Measurements from ENCODE around the gene MICAL3. TPM values are rescaled to one million over a fixed set of nuclear protein-coding genes. Genes with fewer than 3 reads are reported as not detected.

MICAL3 gene
- polyA plus RNA-seq, 1 donor: 36.1 TPM

- H3K36me3 ChIP-seq (ENCODE audit: control insufficient read depth, insufficient read depth, low read length): peaks cover 52% of the 10 kb centered on the region
- no peak overlapping the region for H3K27ac ChIP-seq (ENCODE audit: low read length)
Measured at GRCh38 chr22:17862646-17863181, 161.6 kb downstream of the MICAL3 start.

GRCh38 chr22:17861909-17862308, 162.5 kb downstream of the MICAL3 start:
- no peak for DNase-seq
- peaks cover 52% of the 10 kb centered on the region for H3K36me3 ChIP-seq (ENCODE audit: control insufficient read depth, insufficient read depth, low read length)
- WGBS (ENCODE audit: insufficient coverage, low lambda C conversion rate): no CpG with 5 or more reads among the region's 5 CpGs
- H3K27ac ChIP-seq (ENCODE audit: low read length): no peak overlapping the region
- no peaks in the 10 kb centered on the region for H3K9me3 ChIP-seq (ENCODE audit: control insufficient read depth, low read depth, low read length)
- no peaks in the 10 kb centered on the region for H3K27me3 ChIP-seq (ENCODE audit: control insufficient read depth, insufficient read depth, low read length)
- no peak overlapping the region for H3K4me3 ChIP-seq (ENCODE audit: low read length)
- H3K4me1 ChIP-seq (ENCODE audit: control insufficient read depth, insufficient read depth, low read length): peaks cover 24% of the 10 kb centered on the region

More at GRCh38 chr22:17862646-17863181, 161.6 kb downstream of the MICAL3 start:
- Histone ChIP-seq H3K4me3 (ENCODE audit: low read length) (no peak overlapping the region), H3K9me3 (ENCODE audit: control insufficient read depth, low read depth, low read length) (no peaks in the 10 kb centered on the region), H3K27me3 (ENCODE audit: control insufficient read depth, insufficient read depth, low read length) (no peaks in the 10 kb centered on the region), H3K4me1 (ENCODE audit: control insufficient read depth, insufficient read depth, low read length) (peaks cover 25% of the 10 kb centered on the region)
- DNase-seq: no peak
- 100% methylated on average over 1 of the region's 9 CpGs for WGBS (ENCODE audit: insufficient coverage, low lambda C conversion rate)

GRCh38 chr22:17860220-17860965, 164.0 kb downstream of the MICAL3 start:
- no peaks in the 10 kb centered on the region for H3K9me3 ChIP-seq (ENCODE audit: control insufficient read depth, low read depth, low read length)
- peaks cover 29% of the 10 kb centered on the region for H3K4me1 ChIP-seq (ENCODE audit: control insufficient read depth, insufficient read depth, low read length)
- no peak overlapping the region for H3K4me3 ChIP-seq (ENCODE audit: low read length)
- DNase-seq: no peak
- no CpG with 5 or more reads among the region's 23 CpGs for WGBS (ENCODE audit: insufficient coverage, low lambda C conversion rate)
- H3K36me3 ChIP-seq (ENCODE audit: control insufficient read depth, insufficient read depth, low read length): peaks cover 44% of the 10 kb centered on the region
- H3K27me3 ChIP-seq (ENCODE audit: control insufficient read depth, insufficient read depth, low read length): no peaks in the 10 kb centered on the region
- no peak overlapping the region for H3K27ac ChIP-seq (ENCODE audit: low read length)

DNA sequence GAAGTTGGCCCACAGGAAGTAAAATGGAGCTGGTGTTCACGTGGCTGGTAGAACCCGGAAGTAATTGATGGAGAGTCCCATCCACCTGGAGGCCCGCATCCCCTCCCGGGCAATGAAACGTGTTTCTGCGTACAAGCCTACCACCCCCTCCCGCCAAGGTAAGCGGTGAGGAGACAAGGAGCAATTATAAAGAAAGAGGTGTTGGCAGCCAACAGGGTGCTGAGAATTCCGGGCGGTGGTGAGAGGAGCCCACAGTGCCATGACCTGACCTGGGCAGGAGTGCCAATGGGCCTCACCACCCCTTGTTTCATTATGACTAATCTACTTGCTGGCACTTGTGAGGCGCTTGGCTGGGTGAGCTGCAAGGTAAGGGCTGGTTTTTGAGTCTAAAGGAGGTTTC, 166.3 kb downstream of the MICAL3 start:
- no peak for DNase-seq
- Histone ChIP-seq H3K9me3 (ENCODE audit: control insufficient read depth, low read depth, low read length) (no peaks in the 10 kb centered on the region), H3K27ac (ENCODE audit: low read length) (peak overlapping the region; percentile 83), H3K4me3 (ENCODE audit: low read length) (no peak overlapping the region), H3K36me3 (ENCODE audit: control insufficient read depth, insufficient read depth, low read length) (peaks cover 23% of the 10 kb centered on the region), H3K4me1 (ENCODE audit: control insufficient read depth, insufficient read depth, low read length) (peaks cover 29% of the 10 kb centered on the region), H3K27me3 (ENCODE audit: control insufficient read depth, insufficient read depth, low read length) (no peaks in the 10 kb centered on the region)
- WGBS (ENCODE audit: insufficient coverage, low lambda C conversion rate): no CpG with 5 or more reads among the region's 11 CpGs

- H3K9me3 ChIP-seq (ENCODE audit: control insufficient read depth, low read depth, low read length): no peaks in the 10 kb centered on the region
- H3K4me3 ChIP-seq (ENCODE audit: low read length): no peak overlapping the region
- peaks cover 29% of the 10 kb centered on the region for H3K4me1 ChIP-seq (ENCODE audit: control insufficient read depth, insufficient read depth, low read length)
- no peaks in the 10 kb centered on the region for H3K27me3 ChIP-seq (ENCODE audit: control insufficient read depth, insufficient read depth, low read length)
- no peak for DNase-seq
- WGBS (ENCODE audit: insufficient coverage, low lambda C conversion rate): no CpG with 5 or more reads among the region's 13 CpGs
- peak overlapping the region; percentile 76 for H3K27ac ChIP-seq (ENCODE audit: low read length)
- peaks cover 20% of the 10 kb centered on the region for H3K36me3 ChIP-seq (ENCODE audit: control insufficient read depth, insufficient read depth, low read length)
Measured at GRCh38 chr22:17855572-17856290, 168.6 kb downstream of the MICAL3 start.

DNA sequence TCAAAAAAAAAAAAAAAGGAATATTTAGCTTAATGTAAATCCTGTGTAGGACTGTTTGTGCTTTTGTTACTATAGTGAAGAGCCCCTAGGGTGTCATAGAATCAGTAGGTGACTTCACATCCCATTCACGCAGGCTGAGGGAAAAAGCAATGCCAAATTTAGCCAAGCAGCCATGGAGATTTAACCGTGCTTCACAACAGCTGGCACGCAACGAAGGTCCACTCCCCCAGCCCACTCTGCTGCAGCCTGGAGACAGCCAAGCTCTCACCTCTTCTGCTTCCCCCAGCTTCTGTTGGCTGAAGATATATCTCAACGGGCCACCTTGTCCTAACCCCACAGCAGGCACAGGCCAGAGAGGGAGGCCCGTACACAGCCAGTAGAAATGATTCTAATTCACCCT, 171.3 kb downstream of the MICAL3 start:
- Histone ChIP-seq H3K4me1 (ENCODE audit: control insufficient read depth, insufficient read depth, low read length) (peaks cover 17% of the 10 kb centered on the region), H3K27me3 (ENCODE audit: control insufficient read depth, insufficient read depth, low read length) (no peaks in the 10 kb centered on the region), H3K27ac (ENCODE audit: low read length) (no peak overlapping the region), H3K4me3 (ENCODE audit: low read length) (no peak overlapping the region), H3K9me3 (ENCODE audit: control insufficient read depth, low read depth, low read length) (no peaks in the 10 kb centered on the region), H3K36me3 (ENCODE audit: control insufficient read depth, insufficient read depth, low read length) (peaks cover 4% of the 10 kb centered on the region)
- WGBS (ENCODE audit: insufficient coverage, low lambda C conversion rate): no CpG with 5 or more reads among the region's 6 CpGs
- no peak for DNase-seq

DNA sequence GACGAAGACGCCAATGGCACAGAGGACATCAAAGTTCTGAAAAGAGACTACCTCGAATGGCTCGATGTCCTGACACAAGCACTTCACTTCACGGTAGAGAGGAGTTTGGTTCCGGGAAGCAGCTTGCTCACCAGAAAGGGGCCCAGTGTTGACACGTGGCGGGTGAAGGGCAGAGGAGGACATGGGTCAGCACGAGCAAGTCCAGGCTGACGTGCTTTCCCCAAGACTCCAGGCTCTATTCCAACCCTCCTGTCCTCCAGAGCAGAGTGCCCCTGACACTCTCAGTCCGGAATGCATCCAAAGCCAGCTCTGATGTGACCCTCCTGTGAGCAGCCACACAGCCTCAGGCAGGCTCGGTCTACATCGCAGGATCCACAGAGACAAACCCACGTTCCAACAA, 172.6 kb downstream of the MICAL3 start:
- H3K4me3 ChIP-seq (ENCODE audit: low read length): no peak overlapping the region
- no CpG with 5 or more reads among the region's 14 CpGs for WGBS (ENCODE audit: insufficient coverage, low lambda C conversion rate)
- H3K27ac ChIP-seq (ENCODE audit: low read length): no peak overlapping the region
- no peaks in the 10 kb centered on the region for H3K9me3 ChIP-seq (ENCODE audit: control insufficient read depth, low read depth, low read length)
- DNase-seq: no peak
- no peaks in the 10 kb centered on the region for H3K27me3 ChIP-seq (ENCODE audit: control insufficient read depth, insufficient read depth, low read length)
- peaks cover 11% of the 10 kb centered on the region for H3K36me3 ChIP-seq (ENCODE audit: control insufficient read depth, insufficient read depth, low read length)
- H3K4me1 ChIP-seq (ENCODE audit: control insufficient read depth, insufficient read depth, low read length): peaks cover 12% of the 10 kb centered on the region

DNA sequence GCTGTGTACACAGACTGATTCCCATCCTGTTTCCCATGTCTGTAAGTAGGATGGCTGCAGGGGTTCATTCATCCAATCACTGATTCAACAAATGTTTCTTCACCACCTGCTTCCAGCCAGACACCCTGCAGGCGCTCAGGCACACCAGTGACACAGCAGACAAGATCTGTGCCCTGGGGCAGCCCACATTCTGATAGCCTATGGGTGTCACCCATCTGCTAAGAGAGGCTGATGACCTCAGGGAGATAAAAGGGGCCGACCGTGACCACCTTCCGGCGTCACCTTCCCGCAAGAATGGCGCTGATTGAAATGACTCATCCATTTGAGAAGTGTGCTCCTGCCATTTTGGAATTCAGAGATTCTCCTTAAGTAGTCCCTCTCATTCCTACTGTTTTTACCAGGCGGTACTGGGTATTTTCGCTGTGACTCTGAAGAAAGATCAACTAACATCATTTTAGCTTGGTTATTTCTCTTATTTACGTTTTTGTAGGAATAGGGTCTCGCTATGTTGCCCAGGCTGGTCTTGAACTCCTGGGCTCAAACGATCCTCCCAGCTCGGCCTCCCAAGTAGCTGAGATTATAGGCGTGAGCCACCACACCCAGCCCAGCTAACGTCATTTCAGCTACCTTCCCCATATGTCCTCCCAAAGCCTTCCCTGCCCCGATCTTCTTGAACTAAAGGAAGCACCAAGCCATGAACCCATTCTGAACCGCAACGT, 176.8 kb downstream of the MICAL3 start:
- WGBS (ENCODE audit: insufficient coverage, low lambda C conversion rate): 100% methylated on average over 4 of the region's 18 CpGs

GRCh38 chr22:17846326-17846992, 177.9 kb downstream of the MICAL3 start:
- no peak overlapping the region for H3K4me3 ChIP-seq (ENCODE audit: low read length)
- DNase-seq: peak in 1 of 2 donors; percentile 52
- H3K4me1 ChIP-seq (ENCODE audit: control insufficient read depth, insufficient read depth, low read length): peaks cover 21% of the 10 kb centered on the region
- H3K36me3 ChIP-seq (ENCODE audit: control insufficient read depth, insufficient read depth, low read length): peaks cover 20% of the 10 kb centered on the region
- peak overlapping the region; percentile 56 for H3K27ac ChIP-seq (ENCODE audit: low read length)
- no peaks in the 10 kb centered on the region for H3K9me3 ChIP-seq (ENCODE audit: control insufficient read depth, low read depth, low read length)
- WGBS (ENCODE audit: insufficient coverage, low lambda C conversion rate): no CpG with 5 or more reads among the region's 13 CpGs
- no peaks in the 10 kb centered on the region for H3K27me3 ChIP-seq (ENCODE audit: control insufficient read depth, insufficient read depth, low read length)

More for the DNA sequence above, 176.8 kb downstream of the MICAL3 start:
- no peak for DNase-seq
- Histone ChIP-seq H3K36me3 (ENCODE audit: control insufficient read depth, insufficient read depth, low read length) (peaks cover 19% of the 10 kb centered on the region), H3K4me1 (ENCODE audit: control insufficient read depth, insufficient read depth, low read length) (peaks cover 10% of the 10 kb centered on the region), H3K27ac (ENCODE audit: low read length) (peak overlapping the region; percentile 36), H3K27me3 (ENCODE audit: control insufficient read depth, insufficient read depth, low read length) (no peaks in the 10 kb centered on the region), H3K4me3 (ENCODE audit: low read length) (no peak overlapping the region), H3K9me3 (ENCODE audit: control insufficient read depth, low read depth, low read length) (no peaks in the 10 kb centered on the region)

GRCh38 chr22:17845790-17846189, 178.6 kb downstream of the MICAL3 start:
- H3K4me1 ChIP-seq (ENCODE audit: control insufficient read depth, insufficient read depth, low read length): peaks cover 22% of the 10 kb centered on the region
- no CpG with 5 or more reads among the region's 3 CpGs for WGBS (ENCODE audit: insufficient coverage, low lambda C conversion rate)
- H3K27ac ChIP-seq (ENCODE audit: low read length): peak overlapping the region; percentile 56
- no peaks in the 10 kb centered on the region for H3K9me3 ChIP-seq (ENCODE audit: control insufficient read depth, low read depth, low read length)
- H3K4me3 ChIP-seq (ENCODE audit: low read length): no peak overlapping the region
- DNase-seq: no peak
- peaks cover 24% of the 10 kb centered on the region for H3K36me3 ChIP-seq (ENCODE audit: control insufficient read depth, insufficient read depth, low read length)
- no peaks in the 10 kb centered on the region for H3K27me3 ChIP-seq (ENCODE audit: control insufficient read depth, insufficient read depth, low read length)
